GM18502 (cell line): ENCODE data around the gene NPLOC4.
"Not testable (repeated sequence)": the region's sequence is repeated elsewhere in the genome, so short reads cannot be mapped to it uniquely, and the experiment has no call there.

Experiments used
- ATAC-seq: cut with Tn5 transposase; IDR thresholded peaks from one replicate; pipeline ENCODE4 v1.9.1; 2021; ENCODE audit warnings: mild to moderate bottlenecking; ENCODE audit not compliant: unreplicated experiment, poor library complexity

Gene NPLOC4

DNA sequence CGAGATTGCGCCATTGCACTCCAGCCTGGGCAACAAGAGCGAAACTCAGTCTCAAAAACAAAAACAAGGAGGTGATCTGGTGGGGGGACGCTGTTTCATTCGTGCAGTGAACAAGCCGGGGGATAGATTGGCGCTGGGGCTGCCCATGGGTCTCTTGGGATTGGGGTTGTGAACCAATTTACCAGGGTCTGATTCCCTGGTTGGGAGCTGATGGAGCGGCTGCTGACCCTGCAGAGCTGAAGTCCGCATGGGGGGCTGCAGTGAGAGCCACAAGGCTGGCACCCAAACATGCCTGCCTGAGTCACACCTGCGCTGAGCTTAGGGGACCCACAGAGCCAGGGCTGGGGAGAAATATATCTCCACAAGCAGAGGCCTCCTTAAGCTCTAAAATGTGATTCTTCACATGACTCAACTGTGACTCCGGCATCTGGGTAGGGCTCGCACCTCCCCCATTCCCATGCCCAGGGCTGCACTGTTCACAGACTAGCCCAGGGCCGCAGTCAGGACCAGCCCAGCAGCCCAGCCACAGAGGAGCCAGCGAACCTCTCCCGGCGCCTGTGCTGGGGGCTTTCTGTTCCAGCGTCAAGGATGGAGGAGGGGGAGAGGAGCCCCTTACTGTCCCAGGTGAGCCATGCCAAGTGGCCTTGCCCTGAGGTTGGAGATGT lies 5.0 kb upstream of the NPLOC4 start:
- no peak for ATAC-seq

DNA sequence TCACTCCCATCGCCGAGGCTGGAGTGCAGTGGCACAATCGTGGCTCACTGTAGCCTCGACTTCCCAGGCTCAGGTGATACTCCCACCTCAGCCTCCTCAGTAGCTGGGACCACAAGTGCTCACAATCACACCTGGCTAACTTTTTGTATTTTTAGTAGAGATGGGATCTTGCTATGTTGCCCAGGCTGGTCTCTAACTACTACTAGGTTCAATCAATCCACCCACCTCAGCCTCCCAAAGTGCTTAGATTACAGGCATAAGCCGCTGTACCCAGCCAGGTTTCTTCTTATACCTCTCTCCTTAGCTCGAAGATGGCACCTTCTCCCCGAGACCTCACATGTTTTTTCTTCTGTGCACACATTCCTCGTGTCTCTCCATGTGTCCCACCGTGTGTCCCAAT lies 3.1 kb upstream of the NPLOC4 start:
- ATAC-seq = no peak

DNA sequence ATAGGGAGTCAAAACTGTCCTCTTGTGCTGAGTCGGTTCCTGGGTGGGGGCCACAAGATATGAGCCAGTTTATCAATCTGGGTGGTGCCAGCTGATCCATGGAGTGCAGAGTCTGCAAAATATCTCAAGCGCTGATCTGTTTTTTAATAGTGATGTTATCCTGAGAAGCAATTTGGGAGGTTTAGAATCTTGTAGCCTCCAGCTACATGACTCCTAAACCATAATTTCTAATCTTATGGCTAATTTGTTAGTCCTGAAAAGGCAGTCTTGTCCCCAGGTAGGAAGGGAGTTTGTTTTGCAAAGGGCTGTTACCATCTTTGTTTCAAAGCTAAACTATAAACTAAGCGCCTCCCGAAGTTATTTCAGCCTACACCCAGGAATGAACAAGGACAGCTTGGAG lies 1.8 kb upstream of the NPLOC4 start:
- no peak for ATAC-seq

DNA sequence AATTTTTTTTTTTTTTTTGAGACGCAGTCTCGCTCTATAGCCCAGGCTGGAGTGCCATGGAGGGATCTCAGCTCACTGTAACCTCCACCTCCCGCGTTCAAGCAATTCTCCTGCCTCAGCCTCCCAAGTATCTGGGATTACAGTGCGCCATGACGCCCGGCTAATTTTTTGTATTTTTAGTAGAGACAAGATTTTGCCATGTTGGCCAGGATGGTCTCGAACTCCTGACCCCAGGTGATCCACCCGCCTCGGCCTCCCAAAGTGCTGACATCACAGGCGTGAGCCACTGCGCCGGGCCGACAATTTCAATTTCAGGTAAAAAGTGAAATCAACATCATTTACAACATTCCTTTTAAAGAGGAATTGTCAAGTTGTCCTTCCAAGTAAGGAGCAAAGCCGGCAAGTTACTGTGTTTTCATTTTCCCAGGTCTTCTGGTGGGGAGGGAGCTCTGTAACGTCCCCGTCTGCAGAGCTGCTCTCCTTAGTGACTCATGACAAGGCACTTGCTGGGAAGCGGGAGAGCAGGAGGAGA lies 873 bp downstream of the NPLOC4 start:
- ATAC-seq = peak; percentile 13

DNA sequence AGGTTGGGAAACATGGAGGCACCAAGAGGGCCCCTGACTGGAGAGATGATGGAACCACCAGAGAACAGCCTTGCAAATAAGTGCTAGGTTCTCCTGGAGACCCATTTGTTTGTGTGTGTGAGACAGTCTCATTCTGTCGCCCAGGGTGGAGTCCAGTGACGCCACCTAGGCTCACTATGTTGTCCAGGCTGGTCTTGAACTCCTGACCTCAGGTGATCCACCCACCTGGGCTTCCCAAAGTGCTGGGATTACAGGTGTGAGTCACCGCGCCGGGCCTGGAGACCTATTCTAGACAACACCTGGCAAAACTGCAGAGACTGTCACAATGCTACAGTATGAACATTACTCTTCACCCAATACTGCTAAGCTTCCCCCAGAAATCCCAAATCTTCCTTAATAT lies 1.5 kb downstream of the NPLOC4 start:
- ATAC-seq = no peak

DNA sequence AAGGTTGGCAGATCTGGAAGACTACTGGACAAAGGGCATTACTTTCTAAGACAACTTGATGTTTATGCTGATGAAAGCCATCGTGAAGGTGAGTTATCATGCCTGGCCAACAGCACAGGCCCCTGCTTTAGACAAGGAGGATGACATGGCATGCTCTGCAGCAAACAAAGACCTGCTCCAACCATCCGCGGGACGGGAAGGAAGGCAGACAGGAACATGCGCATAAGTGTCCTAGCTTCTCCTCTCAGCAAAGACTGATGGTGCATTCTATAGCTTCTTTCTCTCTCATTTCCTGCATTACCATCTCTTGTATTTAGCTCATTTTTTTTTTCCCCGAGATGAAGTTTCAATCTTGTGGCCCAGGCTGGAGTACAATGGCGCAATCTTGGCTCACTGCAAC lies 5.4 kb downstream of the NPLOC4 start:
- ATAC-seq = no peak

DNA sequence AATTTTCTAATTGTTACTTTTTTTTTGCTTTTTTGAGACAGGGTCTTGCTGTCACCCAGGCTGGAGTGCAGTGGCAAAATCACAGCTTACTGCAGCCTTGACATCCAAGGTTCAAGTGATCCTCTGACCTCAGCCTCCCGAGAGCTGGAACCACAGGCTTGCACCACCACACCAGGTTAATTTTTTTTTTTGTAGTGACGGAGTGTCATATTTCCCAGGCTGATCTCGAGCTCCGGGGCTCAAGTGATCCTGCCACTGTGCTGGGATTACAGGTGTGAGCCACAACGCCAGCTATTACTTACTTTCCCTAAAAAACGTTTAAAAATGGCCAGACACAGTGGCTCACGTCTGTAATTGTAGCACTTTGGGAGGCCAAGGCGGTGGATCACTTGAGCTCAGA lies 6.6 kb downstream of the NPLOC4 start:
- no peak for ATAC-seq

DNA sequence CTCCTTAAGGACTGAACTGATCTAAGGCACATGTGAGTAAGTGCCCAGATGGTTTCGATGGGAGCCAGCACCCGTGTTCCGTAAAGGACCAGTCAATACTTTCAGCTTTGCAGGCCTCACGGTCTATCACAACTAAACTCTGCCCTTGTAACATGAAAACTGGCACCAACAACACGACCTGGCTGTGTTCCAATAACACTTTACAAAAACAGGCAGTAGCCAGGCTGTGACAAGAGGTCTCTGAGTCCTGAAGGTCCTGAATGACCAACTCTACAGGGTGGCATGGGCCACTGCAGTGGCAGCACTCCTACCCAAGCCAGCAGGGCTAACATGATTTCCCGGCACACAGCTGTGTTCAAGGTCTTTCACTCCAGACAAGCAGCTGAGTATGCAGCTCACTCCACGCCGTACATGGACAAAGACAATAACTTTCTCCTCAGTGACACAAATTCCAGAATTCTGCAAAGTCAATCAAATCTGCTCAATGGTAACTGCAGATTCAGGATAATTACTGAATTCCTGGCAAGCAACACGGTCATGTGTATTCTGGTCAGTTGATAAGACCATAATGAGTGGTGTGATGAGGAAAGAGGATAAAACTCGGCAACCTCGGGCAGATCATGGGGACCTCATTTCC lies 15.3 kb downstream of the NPLOC4 start:
- no peak for ATAC-seq

DNA sequence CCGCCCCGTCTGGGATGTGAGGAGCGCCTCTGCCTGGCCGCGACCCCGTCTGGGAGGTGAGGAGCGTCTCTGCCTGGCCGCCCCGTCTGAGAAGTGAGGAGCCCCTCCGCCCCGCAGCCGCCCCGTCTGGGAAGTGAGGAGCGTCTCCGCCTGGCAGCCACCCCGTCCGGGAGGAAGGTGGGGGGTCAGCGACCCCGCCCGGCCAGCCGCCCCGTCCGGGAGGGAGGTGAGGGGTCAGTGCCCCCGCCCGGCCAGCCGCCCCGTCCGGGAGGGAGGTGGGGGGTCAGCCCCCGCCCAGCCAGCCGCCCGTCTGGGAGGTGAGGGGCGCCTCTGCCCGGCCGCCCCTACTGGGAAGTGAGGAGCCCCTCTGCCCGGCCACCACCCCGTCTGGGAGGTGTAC lies 18.6 kb downstream of the NPLOC4 start:
- ATAC-seq = not testable (repeated sequence)

DNA sequence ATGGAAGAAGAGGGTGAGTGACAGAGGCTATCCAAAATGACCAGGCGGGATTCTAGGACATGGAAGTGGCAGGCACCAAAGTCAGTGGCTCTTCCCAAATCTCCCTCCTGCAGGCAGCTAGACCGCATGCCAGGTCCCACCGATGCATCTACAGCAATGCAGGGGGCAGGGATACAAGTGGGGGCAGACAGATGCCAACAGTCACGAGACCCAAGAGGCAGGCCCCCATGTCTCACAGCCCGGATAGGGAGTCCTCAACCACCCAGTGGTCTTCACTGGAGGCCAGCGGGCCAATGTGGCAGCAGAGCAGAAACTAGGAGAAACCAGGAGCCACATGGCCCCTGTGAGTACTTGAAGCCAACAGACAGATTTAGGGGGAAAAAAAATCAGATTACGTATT lies 20.0 kb downstream of the NPLOC4 start:
- ATAC-seq = no peak

DNA sequence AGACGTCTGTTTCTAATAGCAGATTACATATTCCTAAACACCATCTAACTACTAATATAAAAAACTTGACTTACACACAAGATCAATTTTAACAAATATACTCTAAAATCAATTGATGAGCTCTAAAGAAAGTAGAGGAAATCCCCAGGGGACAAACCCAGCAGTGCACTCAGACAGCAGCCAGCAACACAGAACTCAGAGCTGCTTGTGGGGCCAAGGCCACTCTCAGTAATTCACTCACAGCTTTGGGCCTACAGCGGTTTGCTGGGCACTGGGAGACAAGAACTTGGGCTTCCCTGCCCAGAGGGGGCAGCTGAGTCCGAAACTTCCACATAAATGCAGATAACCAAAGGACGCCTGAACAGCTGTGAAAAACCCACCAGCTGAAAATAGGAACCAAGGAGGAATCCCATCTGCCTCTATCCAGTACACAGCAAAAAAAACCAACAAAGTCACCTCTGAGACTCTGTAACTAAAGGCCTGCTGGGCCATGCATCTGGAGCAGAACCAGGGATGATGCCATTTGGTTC lies 21.4 kb downstream of the NPLOC4 start:
- ATAC-seq = no peak

DNA sequence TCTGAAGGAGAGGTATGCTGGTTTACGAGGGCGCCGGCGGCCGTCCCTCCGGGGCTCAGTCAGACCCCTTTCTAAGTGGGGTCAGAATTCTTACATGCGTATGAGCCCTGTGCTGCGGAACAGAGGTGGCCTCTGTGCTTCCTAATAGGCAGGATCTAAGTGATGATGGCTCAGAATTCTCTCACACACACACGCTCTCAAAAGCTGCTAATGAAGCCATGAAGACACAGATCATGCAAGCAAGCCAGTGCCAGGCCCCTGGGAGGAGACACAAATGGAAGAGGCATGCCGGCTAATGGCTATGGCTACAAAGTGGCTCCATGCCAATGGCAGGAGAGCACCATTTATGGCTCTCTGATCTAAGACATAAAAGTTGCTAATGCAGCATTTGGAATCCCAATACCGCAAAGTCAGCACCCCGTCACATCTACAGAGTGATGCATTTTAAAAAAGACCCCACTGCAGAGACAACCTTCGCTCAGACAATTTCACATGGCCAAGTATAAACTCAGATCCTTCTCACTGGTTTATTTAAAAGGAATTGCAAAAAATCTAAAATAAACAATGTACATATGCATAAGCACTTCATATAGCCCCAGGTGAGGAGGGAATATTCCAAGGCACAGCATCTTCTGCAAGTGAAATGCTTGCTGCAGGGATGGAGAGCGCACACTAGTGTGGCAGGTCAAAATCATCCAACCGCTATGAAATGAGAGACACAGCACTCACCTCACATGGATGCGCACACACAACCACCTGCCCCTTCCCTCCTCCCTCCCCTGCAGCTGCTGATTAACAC lies 24.5 kb downstream of the NPLOC4 start:
- no peak for ATAC-seq

DNA sequence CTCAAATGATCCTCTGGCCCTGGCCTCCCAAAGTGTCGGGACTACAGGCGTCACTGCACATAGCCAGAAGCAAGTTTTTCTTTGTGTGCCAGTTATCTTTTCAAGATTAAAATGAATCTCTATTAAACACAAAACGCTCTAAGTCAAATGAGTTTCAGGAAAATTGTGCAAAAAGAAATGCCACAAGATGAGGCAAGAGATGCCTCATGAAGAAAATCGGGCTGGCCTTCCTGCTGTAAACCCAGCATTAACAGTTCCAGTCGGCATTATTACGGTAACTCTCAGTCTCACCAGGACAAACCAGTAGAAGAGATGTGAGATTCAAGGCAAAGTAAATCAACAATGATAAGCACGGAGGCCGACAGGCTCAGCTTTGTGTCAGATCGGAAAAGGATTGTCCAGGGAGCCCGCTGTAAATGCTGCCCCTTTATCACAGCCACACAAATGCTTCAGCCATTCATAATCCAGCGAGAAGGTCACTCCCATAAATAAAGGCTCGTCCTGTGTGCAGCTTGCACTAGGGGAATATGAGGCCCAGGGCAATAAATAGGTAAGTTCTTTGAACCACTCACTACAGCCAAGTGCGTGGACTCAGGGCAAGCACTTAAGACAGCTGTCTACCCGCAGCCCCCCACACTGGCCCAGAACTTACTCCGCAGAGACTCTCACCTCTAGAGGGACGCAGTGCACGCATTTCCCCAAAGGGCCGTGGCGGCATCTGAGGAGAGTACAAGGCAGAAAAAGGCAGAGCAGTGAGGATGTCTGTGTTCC lies 27.2 kb downstream of the NPLOC4 start:
- ATAC-seq = no peak

DNA sequence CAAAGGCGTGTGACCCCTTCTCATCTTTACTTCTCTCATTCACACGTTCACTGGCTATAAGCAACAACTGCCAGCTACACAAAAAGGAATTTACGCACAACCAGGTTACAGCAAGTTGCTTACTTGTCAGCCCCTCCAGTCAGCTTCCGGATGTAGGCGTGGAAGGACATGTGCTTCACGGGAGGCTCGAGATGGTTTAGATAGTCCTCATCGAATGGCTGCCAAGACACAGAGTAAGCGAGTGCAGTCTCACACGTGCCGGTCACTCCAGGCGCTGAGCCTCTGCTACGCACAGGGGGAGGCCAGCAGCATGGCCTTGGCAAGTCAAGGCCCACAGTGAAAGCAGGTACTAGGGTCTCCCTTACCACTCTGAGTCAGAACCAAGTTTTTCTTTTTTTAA lies 28.3 kb downstream of the NPLOC4 start:
- ATAC-seq = no peak

DNA sequence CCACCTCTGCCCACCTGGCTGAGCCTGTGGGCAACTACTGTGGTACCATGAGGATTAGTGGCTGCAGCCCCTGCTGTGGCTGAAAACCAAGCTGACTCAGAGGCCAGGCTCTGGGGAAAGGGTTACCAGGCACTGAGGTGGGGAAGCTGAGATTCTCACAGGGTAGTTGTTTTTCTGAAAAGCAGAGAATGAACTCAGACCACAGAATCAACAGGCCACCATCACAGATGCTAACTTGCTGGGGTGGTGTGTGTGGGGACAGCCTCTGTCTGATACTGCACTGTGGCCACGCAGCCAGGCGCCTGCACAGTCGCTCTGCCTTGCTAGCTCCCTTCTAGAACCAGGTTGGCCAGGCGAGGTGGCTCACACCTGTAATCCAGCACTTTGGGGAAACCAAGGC lies 28.8 kb downstream of the NPLOC4 start:
- no peak for ATAC-seq

DNA sequence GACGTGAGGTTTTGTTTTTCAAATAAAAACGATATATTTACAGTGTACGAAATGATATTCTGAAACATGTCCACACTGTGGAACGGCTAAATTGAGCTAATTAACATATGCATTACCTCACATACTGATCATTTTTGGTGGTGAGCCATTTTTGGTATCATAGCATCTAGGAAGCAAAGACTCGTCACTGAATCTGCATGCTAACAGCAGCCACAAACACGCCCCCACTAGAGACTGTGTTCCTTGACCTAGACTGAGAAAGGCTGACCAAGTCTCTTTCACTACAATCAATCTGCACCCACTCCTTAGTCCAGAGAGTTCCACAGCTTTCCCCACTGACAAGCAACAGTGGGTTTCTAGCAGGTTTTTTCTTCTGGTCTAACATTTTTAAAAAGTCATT lies 29.5 kb downstream of the NPLOC4 start:
- ATAC-seq = no peak

DNA sequence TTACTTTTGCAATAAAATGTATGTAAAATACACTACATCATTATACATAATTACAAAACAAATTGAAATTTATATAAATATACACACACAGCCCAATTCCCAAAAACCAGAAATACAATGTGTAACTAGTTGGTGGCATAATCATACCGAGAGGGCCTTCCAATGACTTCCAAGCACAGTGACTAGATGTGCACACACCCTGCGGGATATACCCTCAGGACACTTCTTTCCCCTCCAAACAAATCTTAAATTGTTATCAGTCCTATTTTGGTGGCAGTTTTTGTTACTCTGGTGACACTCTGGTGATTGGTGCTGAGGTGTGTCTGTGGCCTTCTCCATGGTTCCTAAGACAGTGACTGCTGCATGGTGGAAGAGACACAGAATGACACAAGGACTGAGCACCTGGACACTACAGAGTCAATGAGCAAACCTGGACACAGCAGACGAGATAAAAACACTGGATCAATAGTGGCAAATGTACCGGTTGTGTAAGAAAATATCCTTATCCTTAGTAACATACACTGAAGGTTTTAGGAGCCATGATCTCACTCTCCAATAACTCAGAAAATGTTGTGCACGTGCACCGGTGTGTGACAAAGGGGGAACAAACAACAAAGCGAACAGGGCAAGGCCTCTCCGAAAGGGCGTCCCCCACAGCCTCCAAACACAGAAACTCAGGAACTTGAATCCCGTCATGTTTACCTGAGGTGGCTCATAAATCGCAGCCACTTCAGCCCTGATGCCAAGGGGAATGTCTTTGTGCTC lies 32.9 kb downstream of the NPLOC4 start:
- ATAC-seq = no peak

DNA sequence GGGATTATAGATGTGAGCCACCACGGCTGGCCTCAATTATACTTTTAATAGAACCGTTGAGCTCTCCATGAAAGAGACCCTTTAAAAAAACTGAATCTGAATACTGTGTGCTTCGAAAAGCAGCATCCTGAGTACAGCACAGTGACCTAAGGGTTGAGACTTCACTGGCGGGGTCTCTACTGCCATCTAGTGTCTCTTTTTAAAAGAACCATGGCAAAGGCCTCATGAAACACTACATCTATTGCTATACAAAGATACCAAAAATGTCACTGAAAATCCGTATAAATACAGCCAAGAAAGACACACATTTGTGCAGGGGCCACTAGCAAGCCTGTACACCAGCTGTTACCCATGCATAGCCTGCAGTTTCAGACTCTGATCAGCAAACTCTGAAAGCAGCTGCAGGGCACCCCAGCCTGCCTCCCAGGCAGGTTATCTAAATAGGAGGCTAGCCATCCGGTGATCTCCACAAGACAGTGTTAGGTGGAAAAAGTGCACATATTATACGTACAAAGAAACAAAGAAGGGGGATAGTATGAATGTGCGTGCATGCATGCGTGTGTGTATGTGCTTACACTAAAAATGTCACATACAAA lies 35.3 kb downstream of the NPLOC4 start:
- no peak for ATAC-seq
